Measurements from ENCODE around the gene RPP25.

The RPP25 gene

DNA sequence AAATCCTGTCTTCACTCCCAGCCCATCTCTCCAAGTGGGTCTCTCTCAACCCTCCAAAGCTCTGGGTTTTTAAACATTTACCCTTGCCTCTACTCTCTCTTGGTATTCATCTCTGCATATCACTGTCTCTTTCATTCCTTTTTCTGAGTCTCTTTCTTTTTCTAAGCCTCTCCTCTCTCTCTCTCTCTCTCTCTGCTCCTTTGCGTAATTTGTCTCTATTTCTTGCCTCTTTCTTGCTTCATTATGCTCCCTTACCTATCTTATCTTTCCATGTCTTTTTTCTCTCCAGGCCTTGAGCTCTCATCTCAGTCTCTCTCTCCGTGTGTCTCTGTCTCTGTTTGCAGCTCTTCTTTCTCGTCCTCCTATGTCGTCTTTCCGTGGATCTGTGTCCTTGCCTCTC lies 38.1 kb upstream of the RPP25 start:
- H3K9me3 ChIP-seq (ENCODE audit: insufficient read depth, low read length), result no peaks in the 10 kb centered on the region
- 0 out of 2 replicates have a peak overlapping the region, but pooled peaks have one; percentile 22 for H3K27ac ChIP-seq (ENCODE audit: low read length)
- peak overlapping the region; percentile 89 for H2AFZ ChIP-seq (ENCODE audit: low read depth, low read length)
- peak overlapping the region; percentile 87 for H3K4me3 ChIP-seq (ENCODE audit: low read length)
- peaks cover 20% of the 10 kb centered on the region for H3K4me1 ChIP-seq (ENCODE audit: low read length)
- no peaks in the 10 kb centered on the region for H3K36me3 ChIP-seq (replicated peaks; ENCODE audit: low read depth, low read length)
- no peak for TF ChIP-seq EZH2phosphoT487 (IDR thresholded peaks at IDR 0.05; ENCODE audit: low read depth)
- no peak for TF ChIP-seq CTCF (IDR thresholded peaks at IDR 0.05; ENCODE audit: low read depth, low read length)
- H3K27me3 ChIP-seq (ENCODE audit: low read depth, low read length), result peaks cover 20% of the 10 kb centered on the region; the same call in 1 of the 2 replicates
- H4K20me1 ChIP-seq (ENCODE audit: insufficient read depth, low read length), result no peaks in the 10 kb centered on the region
- H3K79me2 ChIP-seq (ENCODE audit: low read length), result no peaks in the 10 kb centered on the region; the same call in 1 of the 2 replicates
- peak overlapping the region; percentile 77 for H3K9ac ChIP-seq (ENCODE audit: low read length)
- H3K4me2 ChIP-seq (ENCODE audit: low read length), result peak overlapping the region; percentile 77

DNA sequence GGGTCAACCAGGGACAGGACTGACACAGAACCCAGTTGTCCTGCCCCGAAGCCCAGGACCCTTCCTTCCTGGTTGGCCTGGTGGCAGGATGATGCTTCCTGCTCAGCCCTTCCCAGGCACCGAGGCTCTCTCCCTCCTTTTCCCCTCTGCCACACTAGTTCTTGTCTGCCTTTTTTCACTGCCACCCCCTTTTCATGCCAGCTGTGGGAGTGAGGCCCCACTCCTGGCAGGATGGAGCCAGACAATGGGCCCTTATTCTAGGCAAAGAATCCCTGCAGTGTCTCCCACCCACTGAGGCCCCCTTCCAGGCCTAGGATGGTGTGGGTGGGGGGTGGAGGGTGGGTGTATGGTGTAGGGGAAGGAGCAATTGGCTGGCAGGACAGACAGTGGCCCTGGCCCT lies 37.7 kb upstream of the RPP25 start:
- Histone ChIP-seq H3K27ac (ENCODE audit: low read length) (no peak overlapping the region), H3K4me3 (ENCODE audit: low read length) (peak overlapping the region; percentile 87), H3K36me3 (replicated peaks; ENCODE audit: low read depth, low read length) (no peaks in the 10 kb centered on the region), H3K9ac (ENCODE audit: low read length) (peak overlapping the region; percentile 77; the same call in 1 of the 2 replicates), H3K27me3 (ENCODE audit: low read depth, low read length) (peaks cover 20% of the 10 kb centered on the region; the same call in 1 of the 2 replicates), H3K4me2 (ENCODE audit: low read length) (peak overlapping the region; percentile 77), H4K20me1 (ENCODE audit: insufficient read depth, low read length) (no peaks in the 10 kb centered on the region), H3K79me2 (ENCODE audit: low read length) (no peaks in the 10 kb centered on the region; the same call in 1 of the 2 replicates), H3K4me1 (ENCODE audit: low read length) (peaks cover 20% of the 10 kb centered on the region), H2AFZ (ENCODE audit: low read depth, low read length) (no peak overlapping the region), H3K9me3 (ENCODE audit: insufficient read depth, low read length) (no peaks in the 10 kb centered on the region)
- no peak for TF ChIP-seq CTCF (IDR thresholded peaks at IDR 0.05; ENCODE audit: low read depth, low read length)
- no peak for TF ChIP-seq EZH2phosphoT487 (IDR thresholded peaks at IDR 0.05; ENCODE audit: low read depth)

DNA sequence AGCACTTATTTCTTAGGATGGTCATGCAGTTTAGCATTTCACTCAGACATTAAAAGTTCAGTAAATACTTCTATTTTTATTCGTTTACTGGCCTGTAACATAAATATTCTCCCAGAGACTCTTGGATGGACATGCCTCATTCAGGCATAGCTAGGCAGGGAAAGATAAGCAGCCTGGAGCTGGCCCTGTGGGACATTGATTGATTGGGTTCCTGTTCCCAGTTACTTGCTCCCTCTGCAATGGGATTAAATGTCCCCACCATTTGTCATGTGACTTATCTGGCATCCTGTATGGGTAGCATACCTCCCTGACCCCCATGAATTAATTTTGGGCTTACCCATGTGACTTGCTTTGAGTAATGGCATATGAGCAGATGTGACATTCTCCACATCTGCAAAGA lies 36.0 kb upstream of the RPP25 start:
- no peak overlapping the region for H3K4me2 ChIP-seq (ENCODE audit: low read length)
- H3K27ac ChIP-seq (ENCODE audit: low read length), result no peak overlapping the region
- H2AFZ ChIP-seq (ENCODE audit: low read depth, low read length), result no peak overlapping the region
- no peak overlapping the region for H3K9ac ChIP-seq (ENCODE audit: low read length)
- H3K36me3 ChIP-seq (replicated peaks; ENCODE audit: low read depth, low read length), result no peaks in the 10 kb centered on the region
- no peak overlapping the region for H3K4me3 ChIP-seq (ENCODE audit: low read length)
- no peaks in the 10 kb centered on the region; the same call in 1 of the 2 replicates for H3K79me2 ChIP-seq (ENCODE audit: low read length)
- peaks cover 20% of the 10 kb centered on the region for H3K4me1 ChIP-seq (ENCODE audit: low read length)
- TF ChIP-seq EZH2phosphoT487 (IDR thresholded peaks at IDR 0.05; ENCODE audit: low read depth) (no peak), CTCF (IDR thresholded peaks at IDR 0.05; ENCODE audit: low read depth, low read length) (no peak)
- no peaks in the 10 kb centered on the region for H3K9me3 ChIP-seq (ENCODE audit: insufficient read depth, low read length)
- H4K20me1 ChIP-seq (ENCODE audit: insufficient read depth, low read length), result no peaks in the 10 kb centered on the region
- peaks cover 20% of the 10 kb centered on the region; the same call in 1 of the 2 replicates for H3K27me3 ChIP-seq (ENCODE audit: low read depth, low read length)

DNA sequence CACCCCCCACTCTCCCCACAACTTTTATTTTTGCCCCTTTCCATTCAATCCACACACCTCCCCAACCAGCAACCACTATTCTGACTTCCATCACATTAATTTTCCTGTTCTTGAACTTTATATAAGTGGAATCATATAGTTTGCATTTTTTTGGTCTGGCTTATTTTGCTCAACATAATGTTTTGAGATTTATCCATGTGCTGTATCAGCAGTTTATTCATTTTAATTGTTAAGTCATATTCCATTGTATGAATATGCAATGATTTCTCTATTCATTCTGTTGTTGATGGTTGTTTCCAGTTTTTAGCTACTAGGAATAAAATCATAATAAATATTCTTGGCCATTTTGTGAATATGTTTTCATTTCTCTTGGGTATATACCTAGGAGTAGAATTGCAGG lies 33.0 kb upstream of the RPP25 start:
- Histone ChIP-seq H3K79me2 (ENCODE audit: low read length) (no peaks in the 10 kb centered on the region), H3K4me2 (ENCODE audit: low read length) (no peak overlapping the region), H3K9me3 (ENCODE audit: insufficient read depth, low read length) (no peaks in the 10 kb centered on the region), H3K36me3 (replicated peaks; ENCODE audit: low read depth, low read length) (no peaks in the 10 kb centered on the region), H3K4me1 (ENCODE audit: low read length) (peaks cover 12% of the 10 kb centered on the region), H2AFZ (ENCODE audit: low read depth, low read length) (no peak overlapping the region), H3K9ac (ENCODE audit: low read length) (no peak overlapping the region), H4K20me1 (ENCODE audit: insufficient read depth, low read length) (no peaks in the 10 kb centered on the region), H3K27ac (ENCODE audit: low read length) (no peak overlapping the region), H3K27me3 (ENCODE audit: low read depth, low read length) (peaks cover 19% of the 10 kb centered on the region), H3K4me3 (ENCODE audit: low read length) (no peak overlapping the region)
- TF ChIP-seq EZH2phosphoT487 (IDR thresholded peaks at IDR 0.05; ENCODE audit: low read depth) (no peak), CTCF (IDR thresholded peaks at IDR 0.05; ENCODE audit: low read depth, low read length) (no peak)

Measured in OCI-LY3 (cell line).